Neural cell (in vitro differentiated cells): ENCODE results near the gene ATP8B2.

Source experiments
- CTCF ChIP-seq: fragments of 450-650 bp; IDR thresholded peaks from 2 replicates; pipeline ENCODE4 v1.5.1; 2014; ENCODE audit warnings: antibody characterized with exemption, mild to moderate bottlenecking, moderate library complexity; ENCODE audit not compliant: poor library complexity, severe bottlenecking
- EP300 ChIP-seq: fragments of 450-650 bp; conservative IDR thresholded peaks from 2 replicates; pipeline ENCODE4 v1.6.1; 2014; ENCODE audit warnings: antibody characterized with exemption, mild to moderate bottlenecking, moderate library complexity; ENCODE audit not compliant: poor library complexity, severe bottlenecking
- EZH2 ChIP-seq: fragments of 200-600, 300-800 bp; shearing (Covaris generic), sonication (generic); IDR thresholded peaks from 2 replicates; pipeline ENCODE4 v1.6.1; 2014; ENCODE audit warnings: antibody characterized with exemption, low read length, borderline replicate concordance, mild to moderate bottlenecking; ENCODE audit not compliant: insufficient read depth, poor library complexity, severe bottlenecking
- RAD21 ChIP-seq: fragments of 450-650 bp; conservative IDR thresholded peaks from 2 replicates; pipeline ENCODE4 v1.6.1; 2014; ENCODE audit warnings: antibody characterized with exemption, mild to moderate bottlenecking, moderate library complexity
- SMC3 ChIP-seq: fragments of 450-650 bp; conservative IDR thresholded peaks from 2 replicates; pipeline ENCODE4 v1.6.1; 2014; ENCODE audit warnings: antibody characterized with exemption, mild to moderate bottlenecking, moderate library complexity; ENCODE audit not compliant: poor library complexity
- TAF1 ChIP-seq: IDR thresholded peaks from 2 replicates; pipeline ENCODE4 v1.6.1; 2012; ENCODE audit warnings: low read depth

- no peak for TF ChIP-seq CTCF
- no peak for TF ChIP-seq SMC3
- TF ChIP-seq TAF1: no peak
- no peak for TF ChIP-seq EZH2
- no peak for TF ChIP-seq RAD21
- no peak for TF ChIP-seq EP300
Measured at GRCh38 chr1:154320882-154321608, 4.3 kb upstream of the ATP8B2 start, which contains the start of gene AQP10.
